Measurements from ENCODE around the gene OTOA.
"Not testable (repeated sequence)": the region's sequence is repeated elsewhere in the genome, so short reads cannot be mapped to it uniquely, and the experiment has no call there.

OTOA gene

DNA sequence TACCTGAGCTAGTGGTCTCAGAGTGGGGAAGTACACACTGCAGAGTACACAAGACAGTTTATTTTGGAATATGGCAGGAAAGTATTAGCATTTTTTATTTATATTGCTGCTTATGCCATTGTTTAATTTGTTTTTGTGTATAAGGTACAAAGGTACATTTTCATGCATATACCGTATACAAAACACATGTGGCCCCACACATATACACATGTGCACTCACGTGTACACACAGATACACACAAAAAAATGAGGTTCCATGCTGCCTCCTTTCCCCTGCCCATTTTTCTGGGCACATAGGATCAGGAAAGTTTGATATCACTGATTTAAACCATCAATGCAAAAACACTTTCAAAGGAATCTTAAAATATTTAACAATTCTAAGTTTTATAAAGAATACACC, 24.3 kb upstream of the OTOA start:
- no peak for DNase-seq

DNA sequence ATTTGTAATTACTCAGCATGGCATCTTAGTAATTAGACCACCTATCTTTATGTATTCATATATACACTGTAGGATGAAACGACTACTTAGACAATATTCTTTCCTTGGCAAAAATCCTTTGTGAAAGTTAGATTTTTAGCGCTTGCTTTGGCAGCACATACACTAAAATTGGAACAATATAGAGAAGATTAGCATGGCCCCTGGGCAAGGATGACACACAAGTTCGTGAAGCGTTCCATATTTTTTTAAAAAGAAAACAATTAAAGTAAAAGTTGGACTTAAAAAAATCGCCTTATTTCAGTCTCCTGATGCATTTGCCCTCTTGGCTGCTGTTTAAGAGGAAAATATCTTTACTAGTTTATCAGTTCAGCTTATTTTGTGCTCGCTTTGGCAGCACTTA, 21.9 kb upstream of the OTOA start:
- no peak for DNase-seq

DNA sequence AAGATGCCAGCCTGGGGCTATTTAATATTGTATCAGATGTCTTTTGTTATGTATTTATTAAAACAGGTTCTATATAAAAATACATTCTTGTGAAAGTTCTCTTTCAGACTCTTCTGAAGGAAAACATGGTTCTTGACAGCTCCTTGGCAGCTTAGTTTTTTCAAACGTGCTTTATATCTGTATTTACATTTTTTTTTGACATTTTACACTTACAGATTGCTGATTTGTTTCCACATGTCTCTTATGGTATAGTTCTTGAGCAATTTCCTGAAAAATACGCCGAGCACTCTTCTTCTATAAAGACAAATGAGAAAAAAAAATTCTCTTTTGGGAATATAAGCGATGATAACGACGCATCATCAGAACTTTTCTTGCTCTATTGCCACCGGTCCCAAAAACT, 20.9 kb upstream of the OTOA start:
- DNase-seq, result no peak

DNA sequence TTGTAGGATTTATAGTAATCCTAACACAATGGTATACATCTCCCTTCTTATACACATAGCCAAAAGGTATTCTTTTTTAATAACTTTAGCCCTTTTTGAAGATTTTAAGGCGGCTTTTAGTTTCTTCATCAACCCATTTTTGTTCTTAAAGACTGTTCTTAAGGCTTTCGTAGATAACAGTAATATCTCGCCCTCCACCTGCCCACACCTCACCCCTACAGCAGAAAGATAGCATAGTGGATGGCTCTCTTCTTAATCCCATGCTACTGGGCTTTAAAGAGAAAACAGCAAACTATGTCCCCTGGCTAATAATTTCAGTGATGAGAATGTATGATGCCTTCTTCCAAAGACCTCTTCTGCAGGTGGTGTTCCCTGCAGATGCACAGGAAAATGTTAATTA, 20.0 kb upstream of the OTOA start:
- DNase-seq, result no peak

DNA sequence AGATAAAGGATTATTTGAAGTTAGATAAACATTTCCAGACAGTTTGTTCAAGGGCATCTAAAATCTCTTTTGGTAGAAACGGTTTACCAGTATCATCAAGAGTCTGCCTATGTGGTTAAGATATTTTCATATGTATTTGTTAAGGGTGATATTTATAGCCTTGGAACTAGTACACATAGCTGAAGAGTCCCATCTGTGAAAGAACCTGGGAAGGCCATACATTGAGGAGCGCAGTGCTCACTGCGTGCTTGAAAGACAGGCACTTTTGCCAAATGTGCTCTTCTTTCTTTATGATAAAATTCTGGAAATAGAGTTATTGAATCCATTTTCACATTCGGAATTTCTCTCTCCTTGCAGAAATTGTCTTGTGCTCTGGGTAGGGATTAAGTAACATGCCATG, 19.1 kb upstream of the OTOA start:
- no peak for DNase-seq

DNA sequence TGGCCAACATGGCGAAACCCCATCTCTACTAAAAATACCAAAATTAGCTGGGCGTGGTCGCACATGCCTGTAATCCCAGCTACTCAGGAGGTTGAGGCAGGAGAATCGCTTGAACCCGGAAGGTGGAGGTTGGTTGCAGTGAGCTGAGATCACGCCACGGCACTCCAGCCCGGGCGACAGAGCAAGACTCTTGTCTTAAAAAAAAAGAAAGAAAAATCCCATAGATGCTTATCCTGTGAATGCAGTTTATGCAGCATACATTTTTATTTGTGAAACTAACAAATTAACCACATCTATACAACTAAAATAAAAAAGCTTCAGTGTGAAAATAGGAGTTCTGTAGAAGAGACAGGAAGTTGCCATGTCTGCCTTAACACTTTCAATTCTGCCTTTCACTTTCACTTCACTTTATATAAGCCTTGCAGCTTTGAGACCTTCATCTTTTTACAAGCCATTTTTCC, 18.5 kb upstream of the OTOA start:
- no peak for DNase-seq

DNA sequence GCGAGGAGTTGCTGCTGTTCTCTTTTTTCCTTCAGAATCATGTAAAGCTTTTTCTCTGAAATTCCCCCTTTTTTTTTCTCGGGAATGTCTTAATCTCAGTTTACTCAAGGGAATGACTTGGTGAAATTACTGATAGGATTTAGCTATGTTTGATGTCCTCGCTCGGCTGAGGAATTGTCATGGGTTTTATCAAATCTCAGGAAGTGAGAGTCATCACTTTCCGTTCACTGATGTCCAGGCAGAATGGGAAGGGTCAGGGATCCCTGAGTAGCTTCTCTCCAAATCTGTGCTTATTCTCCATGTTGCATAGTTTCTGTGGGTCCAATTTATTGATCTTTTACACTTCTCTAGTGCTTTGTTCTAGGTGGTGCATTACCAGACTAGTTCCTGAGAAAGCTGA, 17.7 kb upstream of the OTOA start:
- DNase-seq, result no peak

DNA sequence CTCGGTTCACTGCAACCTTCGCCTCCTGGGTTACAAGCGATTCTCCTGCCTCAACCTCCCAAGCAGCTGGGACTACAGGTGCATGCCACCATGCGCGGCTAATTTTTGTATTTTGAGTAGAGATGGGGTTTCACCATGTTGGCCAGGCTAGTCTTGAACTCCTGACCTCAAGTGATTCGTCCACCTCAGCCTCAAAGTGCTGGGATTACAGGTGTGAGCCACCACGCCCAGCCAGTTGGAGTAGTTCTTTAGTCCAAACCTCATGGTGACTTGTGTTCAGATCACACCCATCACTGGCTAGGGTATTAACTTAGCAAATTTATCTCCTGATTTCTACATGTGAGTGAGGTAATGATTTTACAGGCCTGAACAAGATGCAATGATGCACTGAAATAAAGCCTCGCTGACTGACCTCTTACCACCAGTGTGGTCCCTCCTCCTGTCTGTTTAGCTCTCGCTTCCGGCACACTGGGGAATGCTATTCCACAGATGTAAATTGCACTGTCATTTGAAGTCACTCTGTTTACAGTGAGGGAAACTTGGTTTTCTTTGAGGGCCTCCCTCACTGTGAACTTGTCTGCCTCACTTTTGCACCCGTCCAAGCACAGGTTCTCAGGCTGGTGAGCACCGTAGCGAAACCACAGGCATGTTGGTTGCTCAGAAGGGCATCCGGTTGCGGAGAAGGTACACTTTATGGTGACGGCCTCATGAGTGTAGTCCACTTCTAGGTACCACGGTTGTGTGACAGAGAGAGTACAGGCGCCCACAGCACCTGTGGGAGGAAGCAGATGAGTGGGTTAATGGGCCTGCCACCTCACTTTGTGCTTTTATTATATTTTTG, 16.8 kb upstream of the OTOA start:
- DNase-seq, result no peak

DNA sequence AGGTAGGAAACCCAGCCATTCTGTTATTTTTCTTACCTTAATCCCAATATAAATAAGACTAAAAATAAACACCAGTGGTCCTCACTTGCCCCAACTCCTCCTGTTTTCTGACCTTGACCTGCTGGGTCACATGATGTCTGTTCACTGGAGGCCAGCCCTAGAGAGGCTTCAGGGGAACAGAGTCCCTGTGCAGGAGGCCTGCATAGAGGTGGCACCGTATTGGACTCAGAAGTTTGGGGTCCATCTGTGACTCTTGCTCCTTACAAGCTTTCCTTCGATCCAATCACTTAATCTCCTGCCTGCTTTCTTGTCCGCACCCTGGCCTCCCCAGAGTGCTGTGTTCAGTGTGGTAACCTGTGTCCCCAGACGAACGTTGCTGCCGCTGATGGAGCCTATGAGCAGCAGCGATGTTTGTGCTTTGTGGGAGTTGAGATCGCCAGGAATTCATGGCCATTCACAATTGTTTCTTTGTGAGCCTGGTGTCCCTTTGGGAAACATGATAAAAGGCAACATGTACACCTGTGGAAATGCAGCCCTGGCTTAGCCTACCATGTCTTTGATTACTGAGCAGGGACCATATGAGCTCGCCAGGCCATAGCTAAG, 16.1 kb upstream of the OTOA start:
- DNase-seq, result no peak

DNA sequence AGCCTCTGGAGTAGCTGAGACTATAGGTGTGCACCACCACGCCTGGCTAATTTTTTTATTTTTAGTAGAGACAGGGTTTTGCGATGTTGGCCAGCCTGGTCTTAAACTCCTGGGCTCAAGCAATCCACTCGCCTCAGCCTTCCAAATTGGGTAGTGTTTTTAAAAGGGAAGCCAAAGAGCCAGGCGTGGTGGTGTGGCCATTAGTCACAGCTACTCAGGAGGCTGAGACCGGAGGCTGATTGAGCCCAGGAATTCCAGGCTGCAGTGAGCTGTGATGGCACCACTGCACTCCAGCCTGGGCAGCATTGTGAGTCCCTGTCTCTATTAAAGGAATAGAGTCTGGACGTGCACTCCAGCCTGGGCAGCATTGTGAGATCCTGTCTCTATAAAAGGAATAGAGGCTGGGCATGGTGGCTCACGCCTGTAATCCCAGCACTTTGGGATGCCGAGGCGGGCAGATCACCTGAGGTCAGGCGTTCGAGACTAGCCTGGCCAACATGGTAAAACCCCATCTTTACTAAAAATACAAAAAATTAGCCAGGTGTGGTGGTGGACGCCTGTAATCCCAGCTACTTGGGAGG, 13.9 kb upstream of the OTOA start:
- not testable (repeated sequence) for DNase-seq

DNA sequence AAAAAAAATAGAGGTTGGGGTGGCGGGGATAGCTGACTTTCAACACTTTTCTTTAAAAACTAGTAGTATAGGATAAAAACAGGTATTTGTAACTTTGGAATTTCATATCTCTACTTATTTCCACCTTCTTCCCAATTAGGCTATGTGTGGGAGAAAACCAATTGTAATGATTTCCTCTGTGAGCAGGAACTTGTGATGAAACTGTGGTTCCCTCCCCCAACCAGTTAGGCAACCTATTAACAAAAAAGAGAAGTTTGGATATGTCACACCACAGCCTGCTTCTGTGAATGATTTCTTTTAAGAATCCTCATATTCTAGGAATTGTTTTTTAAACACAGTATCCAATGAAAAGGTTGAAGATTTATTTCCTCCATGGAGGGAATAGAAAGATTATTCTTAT, 13.2 kb upstream of the OTOA start:
- DNase-seq, result peak in 2 of 56 donors; percentile 11 to 24

DNA sequence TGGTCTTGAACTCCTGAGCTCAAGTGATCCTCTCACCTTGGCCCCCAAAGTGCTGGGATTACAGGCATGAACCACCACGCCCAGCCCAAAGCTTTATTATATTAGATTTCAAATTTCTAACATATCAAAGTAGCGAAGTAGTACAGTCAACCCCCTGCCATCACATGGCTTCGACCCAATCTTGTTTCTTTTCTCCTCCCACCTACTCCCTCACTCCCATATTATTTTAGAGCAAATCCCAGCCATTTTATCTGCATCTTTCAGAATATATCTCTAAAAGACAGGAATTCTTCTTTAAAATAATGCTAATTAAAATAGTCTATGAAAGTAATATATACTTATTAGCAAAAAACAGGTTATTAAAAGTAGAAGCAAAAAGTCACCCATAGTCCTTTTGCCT, 12.3 kb upstream of the OTOA start:
- DNase-seq, result no peak

DNA sequence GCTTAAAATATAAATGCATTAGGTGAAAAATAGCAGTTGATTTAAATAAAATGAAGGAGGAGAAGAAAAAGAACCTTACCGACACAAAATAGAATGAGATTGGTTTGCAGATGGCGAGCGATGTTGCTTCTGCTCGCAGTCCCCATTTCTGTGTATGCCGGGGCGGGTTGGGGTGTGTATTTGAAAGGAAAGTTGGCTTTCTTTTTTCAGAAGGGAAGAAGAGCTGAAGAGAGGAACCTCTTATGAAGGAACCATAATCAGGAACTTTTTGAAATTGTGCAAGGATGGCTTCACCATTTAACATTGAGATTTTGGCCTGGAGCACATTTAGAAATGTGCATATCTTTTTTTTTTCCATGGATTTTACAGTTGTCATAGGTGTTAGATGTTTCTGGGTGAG, 11.3 kb upstream of the OTOA start, which contains the start of gene IGSF6:
IGSF6 (minus strand) TSS at position 156 of the 400 bp plus-strand sequence; CDS start at position 146, 10 bp downstream.
- DNase-seq, result peak in 3 of 56 donors; percentile 1 to 11 (median 7)

DNA sequence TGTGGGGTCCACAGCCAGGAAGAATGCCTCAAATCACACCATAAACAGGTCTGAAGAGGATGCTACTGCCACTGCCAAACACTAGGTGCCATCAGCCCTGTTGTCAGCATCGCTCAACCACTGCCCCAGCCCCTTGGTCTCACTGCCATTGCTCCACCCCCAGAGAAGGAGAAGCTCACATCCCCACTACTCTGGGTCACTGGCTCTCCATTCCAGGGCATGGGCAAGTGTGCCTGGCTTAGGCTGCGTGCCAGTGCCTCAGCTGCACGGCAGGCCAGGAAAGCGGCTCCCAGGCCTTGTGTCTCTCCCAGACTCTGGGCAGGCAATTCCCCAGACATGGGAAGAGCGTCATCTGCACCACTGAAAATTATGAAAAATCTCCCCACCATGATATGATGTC, 10.2 kb upstream of the OTOA start:
- peak in 1 of 56 donors; percentile 12 for DNase-seq

DNA sequence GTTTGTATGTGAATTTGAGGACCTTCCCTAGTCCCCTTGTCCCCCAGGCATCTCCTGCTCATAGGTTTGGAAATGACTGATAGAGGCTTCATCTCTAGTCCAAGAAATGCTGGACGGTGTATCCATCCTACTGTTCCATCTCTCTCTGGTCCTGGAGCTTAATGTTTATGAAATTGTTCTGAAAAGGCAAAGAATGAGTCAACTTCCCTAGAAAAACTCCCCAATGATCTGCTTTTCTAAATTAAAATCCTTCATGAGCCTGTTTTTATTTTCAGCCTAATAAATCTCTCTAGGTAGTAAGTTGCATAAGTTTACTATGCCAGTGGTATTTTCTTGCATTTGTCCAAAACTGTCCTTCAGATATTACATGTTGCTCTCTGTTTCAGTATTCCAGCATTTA, 9.3 kb upstream of the OTOA start:
- DNase-seq, result no peak

DNA sequence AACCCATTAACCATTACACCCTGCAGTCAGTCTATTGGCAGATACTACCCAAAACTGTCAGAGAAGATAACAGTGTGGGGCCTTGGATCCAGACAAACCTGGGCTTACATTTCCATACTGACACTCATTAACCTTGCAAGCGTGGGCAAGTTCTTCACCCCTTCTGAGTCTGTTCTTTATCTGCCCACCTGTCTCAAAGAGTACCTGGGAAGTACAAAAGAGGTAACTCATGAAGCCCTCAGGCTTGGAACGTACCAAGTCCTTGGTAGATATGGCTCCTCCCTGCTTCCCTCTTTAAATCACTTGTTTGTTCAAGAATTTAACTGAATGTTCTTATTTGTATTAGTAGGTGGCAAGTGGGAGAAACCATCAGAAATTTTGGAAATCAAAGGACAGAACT, 8.9 kb upstream of the OTOA start:
- no peak for DNase-seq

DNA sequence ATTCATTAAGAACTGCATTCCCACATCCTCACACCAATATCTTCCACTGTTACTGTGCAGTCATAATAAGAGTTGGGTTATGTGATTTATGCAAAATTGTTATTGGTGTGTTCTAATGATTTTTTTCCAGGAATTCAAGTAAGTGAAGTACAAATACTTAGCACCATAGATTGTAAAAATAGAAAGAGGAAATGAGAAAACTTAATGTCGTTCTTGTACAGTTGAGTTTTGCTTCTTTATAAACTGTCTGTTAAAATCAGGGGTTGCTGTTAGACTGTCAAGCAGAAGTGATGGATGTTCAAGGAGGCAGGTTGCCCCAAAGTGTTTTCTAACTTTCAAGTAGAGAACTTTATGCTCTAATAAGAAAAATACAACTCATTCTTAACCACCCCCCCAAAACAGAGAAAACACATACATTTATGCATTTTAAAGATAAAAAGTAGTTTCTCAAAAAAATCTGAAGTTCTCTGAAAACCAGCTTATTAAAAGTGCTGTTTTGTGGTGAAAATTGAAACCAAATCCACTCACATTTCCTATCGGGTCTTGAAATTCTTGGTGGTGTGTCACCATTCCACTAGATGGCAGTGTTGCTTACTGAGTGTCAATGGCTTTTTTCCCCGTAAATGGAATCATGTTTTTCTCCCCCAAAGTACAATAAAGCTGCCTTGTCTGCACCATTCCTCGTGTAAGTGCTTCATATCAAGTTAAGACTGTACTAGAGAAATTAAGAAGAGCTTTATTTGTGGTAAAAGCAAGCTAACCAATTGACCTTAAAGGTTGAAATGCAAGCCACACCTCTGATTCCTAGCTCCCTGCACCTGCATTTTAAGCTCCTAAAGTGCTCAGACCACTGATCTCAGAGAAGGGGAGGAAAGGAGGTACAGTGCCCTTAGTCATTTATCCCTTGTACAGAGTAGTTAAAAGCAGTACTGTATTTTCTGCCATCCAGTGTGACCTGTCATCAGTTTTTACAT, 6.7 kb upstream of the OTOA start:
- peak in 9 of 56 donors; percentile 4 to 62 (median 14) for DNase-seq

DNA sequence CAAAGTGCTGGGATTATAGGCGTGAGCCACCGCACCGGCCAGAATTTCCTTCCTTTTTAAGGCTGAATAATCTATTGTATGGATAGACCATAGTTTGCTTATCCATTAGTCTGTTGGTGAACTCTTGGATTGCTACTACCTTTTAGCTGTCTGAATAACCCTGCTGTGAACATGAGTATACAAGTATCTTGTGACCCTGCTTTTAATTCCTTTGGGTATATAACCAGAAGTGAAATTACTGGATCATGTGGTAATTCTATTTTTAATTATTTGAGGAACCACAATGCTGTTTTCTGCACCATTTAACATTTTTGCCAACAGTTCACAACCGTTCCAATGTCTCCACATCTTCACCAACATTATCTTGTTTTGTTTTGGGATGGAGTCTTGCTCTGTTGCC, 4.6 kb upstream of the OTOA start:
- no peak for DNase-seq

DNA sequence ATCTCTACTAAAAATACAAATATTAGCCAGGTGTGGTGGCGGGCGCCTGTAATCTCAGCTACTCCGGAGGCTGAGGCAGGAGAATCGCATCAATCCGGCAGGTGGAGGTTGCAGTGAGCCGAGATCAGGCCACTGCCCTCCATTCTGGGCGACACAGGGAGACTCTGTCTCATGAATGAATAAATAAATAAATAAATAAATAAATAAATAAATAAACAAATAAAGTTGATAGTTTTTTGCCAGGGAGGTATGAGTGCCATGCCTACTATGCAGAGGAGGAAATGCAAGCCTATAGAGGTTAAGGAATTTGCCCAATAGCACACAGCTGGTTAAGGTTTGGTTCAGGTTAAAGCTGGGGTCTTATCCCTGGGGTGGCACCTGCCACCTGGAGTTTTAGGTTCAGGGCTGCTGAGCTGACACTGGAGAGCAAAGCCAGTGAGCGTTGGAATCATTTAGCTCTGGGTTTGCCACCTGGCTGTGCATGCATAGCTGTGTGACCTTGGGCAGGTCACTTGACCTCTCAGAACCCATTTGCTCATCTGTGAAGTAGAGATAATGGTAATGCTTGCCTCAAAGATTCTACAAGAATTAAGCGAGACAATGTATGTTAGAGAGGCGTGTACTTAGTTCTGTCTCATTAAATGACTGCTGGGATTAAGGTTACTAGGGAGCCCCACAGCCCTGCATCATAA, 1.2 kb downstream of the OTOA start:
- DNase-seq, result no peak

DNA sequence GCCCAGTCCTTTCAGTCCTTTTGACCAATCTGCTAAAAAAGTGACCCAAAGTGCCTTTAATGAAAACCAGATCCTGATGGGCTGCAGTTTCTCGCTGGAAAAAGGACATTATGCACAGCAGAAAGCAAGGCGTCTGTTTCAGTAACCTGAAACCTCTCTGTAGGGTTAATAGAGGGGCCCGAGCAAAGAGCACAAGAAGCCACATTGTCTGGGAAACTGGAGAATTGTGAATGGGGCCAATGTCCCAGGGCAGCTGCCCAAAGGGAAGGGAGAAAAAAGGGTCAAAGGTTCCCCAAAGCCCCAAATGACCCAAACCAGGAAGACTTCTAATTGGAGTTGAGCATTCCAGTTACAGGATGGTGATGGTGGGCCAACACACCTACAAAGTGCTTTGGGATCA, 3.0 kb downstream of the OTOA start:
- DNase-seq, result no peak

DNA sequence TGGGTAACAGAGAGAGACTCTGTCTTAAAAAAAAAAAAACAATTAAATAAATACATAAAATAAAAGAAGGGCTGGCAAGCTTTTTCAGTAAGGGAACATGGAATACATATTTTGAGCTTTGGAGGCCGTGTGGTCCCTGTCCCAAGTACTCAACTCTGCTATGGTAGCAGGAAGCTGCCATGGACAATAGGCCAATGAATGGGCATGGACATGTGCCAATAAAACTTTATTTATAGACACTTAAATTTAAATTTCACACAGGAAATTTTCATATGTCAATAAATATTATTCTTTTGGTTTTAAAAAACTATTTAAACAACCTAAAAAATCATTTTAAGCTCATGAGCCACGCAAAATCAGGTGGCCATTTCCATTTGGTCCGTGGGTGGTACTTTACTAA, 3.8 kb downstream of the OTOA start:
- no peak for DNase-seq

Measured in amygdala (tissue), 56 donors.